ENCODE data around the gene LLPH.
A peak's percentile ranks its signal among the peaks of the same experiment; 100 is the strongest.

The LLPH gene

DNA sequence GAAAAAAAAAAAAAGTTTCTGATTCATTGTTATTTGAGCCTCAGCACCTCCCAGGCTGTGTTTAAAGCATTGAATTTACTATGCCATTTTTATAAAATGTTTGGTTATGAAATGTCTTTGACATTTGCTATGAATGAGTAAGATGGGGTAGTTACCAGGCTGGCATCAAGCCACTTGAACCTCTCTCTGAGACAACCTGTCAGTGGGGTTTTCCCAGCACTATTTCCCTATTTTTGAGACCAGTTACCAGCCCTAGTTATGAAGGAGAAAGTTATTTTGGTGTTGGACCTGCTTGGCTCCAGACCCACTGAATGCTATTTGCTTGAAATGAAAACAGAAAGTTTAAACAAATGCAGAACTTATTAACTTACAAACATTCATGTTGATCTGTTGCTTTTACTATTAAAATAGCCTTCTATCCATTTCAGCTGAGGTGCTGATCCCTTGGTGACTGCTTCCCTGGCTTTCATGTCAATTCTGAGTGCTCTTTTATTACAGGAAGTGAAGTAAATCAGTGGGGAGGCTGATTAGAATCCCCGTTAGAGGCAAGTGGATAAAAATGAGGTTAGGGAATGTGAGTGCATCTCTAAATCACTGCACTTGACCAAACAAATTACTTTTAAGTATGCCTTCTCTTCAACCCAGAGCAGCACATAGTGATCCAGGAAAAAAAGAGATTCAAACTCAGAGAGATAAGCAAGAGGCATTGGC is 37.8 kb downstream of the LLPH start:
- DNase-seq (ENCODE audit: low read depth in 1 of 2, low spot score in 1 of 2) = no peak

DNA sequence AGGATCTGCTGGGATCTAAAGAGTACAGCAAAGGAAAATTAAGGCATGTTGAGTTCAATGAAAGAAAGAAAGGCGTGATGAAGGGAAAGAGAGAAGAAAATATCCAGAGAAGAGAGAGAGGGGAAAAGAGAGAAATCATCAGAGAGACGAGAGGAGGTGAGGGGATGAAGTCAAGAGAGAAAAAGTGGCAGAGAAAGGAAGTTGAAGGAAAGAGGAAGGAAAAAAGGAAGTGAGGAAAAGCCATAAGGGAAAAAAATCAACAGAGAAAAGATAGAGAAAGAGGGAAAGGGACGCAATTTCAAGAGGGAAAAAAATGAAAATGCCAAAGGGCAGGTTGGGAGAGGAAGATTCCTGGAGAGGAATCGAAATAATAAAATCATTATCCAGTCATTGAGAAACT is 40.4 kb downstream of the LLPH start:
- DNase-seq (ENCODE audit: low read depth in 1 of 2, low spot score in 1 of 2) = no peak

GRCh38 chr12:66087365-66087943 is 43.1 kb downstream of the LLPH start:
- peak in 1 of 2 donors; percentile 5 for DNase-seq (ENCODE audit: low read depth in 1 of 2, low spot score in 1 of 2)

DNA sequence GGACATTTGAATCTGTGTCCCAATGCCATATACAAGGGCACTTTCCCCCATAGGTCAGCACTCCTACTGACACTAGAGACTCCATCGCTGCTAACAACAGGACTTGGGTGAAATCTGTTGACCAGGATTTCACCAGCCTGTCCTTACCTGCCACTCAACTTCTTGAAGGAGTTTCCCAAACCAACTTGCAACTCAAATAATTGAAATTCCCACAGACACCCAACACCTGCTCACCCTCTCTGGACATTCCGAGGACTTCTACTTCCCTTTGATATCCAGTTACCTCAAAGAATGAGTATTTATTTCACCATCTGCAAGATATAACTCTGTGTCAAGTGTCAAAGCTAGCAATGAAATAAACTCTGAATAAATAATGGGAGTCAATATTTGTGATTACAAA is 44.6 kb downstream of the LLPH start:
- DNase-seq (ENCODE audit: low read depth in 1 of 2, low spot score in 1 of 2) = no peak

GRCh38 chr12:66085213-66085612 is 45.3 kb downstream of the LLPH start:
- DNase-seq (ENCODE audit: low read depth in 1 of 2, low spot score in 1 of 2) = no peak

DNA sequence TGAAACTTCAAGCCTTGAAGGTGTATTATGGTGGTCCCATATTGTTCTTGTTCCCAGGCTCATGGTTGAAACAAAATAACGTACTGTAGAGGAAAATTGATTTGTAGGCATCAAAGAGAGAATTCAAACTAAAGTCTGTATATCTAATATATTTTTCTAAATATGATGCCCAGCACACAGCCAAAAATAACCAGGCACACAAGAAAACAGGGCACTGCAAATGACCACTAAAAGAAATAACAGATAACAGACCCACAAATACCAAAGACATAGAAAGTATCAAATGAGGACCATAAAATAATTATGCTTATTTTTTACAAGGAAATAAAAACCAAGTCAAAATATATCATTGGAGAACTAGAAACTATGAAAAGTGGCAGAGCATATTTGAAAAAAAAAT is 46.8 kb downstream of the LLPH start:
- DNase-seq (ENCODE audit: low read depth in 1 of 2, low spot score in 1 of 2) = no peak

GRCh38 chr12:66082744-66083143 is 47.8 kb downstream of the LLPH start:
- no peak for DNase-seq (ENCODE audit: low read depth in 1 of 2, low spot score in 1 of 2)

DNA sequence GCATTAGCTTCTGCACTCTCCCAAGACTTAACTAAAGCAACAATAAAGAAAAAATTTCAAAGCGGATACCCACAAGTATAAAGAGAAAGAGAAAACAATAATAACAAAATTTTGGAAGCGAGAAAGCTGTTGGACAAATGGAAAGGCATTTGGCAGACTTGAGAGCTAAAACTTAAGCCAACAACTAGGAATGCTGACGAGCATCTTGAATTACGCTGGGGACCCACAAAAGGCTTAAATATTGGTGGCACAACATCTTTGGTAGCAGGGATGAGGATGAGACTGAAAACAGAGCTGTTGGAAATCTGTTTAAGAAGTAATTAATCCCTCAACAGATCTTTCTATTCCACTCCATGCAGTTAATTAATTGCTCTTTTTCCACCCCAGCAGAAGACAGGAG is 49.8 kb downstream of the LLPH start:
- no peak for DNase-seq (ENCODE audit: low read depth in 1 of 2, low spot score in 1 of 2)

- DNase-seq (ENCODE audit: low read depth in 1 of 2, low spot score in 1 of 2) = no peak
Measured at GRCh38 chr12:66077542-66077941, 53.0 kb downstream of the LLPH start.

GRCh38 chr12:66074561-66074960 is 56.0 kb downstream of the LLPH start:
- no peak for DNase-seq (ENCODE audit: low read depth in 1 of 2, low spot score in 1 of 2)

DNA sequence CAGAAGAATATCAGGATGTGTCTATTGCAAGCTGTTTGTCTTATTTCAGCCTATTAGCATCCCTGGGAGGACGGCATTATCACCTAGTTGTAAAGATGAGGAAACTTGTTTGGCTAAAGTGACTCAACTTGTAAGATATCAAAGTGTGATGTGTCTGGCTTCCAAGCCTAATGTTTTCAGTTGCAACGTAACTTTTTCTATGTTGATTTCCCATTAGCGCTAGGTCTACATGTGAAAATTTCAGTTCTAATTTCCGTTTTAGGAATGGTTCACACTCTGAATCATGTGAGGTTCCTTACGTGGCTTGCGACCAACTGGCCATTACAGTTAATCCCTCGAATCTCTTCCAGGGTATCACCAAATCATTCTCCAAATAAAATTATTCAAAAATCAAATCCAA is 58.0 kb downstream of the LLPH start:
- no peak for DNase-seq (ENCODE audit: low read depth in 1 of 2, low spot score in 1 of 2)

DNA sequence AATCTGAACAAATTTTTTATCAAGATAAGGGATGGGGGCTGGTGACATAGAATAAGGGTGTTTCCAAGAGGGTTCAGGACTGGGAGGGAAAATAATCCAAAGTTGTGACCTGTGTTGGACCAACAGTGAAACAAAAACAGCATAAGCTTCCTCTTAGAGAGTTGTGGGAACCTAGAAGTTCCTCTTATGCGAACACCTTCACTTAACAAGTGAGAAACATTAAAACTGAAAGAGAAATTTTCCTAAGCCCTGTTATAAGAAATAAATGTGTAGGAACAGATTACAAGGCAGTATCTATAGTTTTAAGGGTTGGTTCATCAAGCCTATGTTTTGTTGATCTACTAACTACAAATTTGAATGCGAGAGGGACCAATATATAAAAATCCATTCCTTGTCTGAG is 58.4 kb downstream of the LLPH start:
- DNase-seq (ENCODE audit: low read depth in 1 of 2, low spot score in 1 of 2) = no peak

- DNase-seq (ENCODE audit: low read depth in 1 of 2, low spot score in 1 of 2) = no peak
Measured at GRCh38 chr12:66071549-66071948, 59.0 kb downstream of the LLPH start.

- no peak for DNase-seq (ENCODE audit: low read depth in 1 of 2, low spot score in 1 of 2)
Measured at GRCh38 chr12:66070378-66071120, 60.0 kb downstream of the LLPH start.

GRCh38 chr12:66066929-66067523 is 63.5 kb downstream of the LLPH start:
- DNase-seq (ENCODE audit: low read depth in 1 of 2, low spot score in 1 of 2) = no peak

Measured in activated T-helper 1 cell treated with anti-CD3 and anti-CD28 coated beads, Interleukin-2, amount 50 U/mL, for 16 hours (primary cell).